HepG2 (cell line): Measurements from ENCODE around the gene ZNF155. TPM values are rescaled to one million over a fixed set of nuclear protein-coding genes. Genes with fewer than 3 reads are reported as not detected.

Source experiments
- GABPB1 ChIP-seq: IDR thresholded peaks from 2 replicates; pipeline ENCODE4 v1.6.1; 2016; ENCODE audit warnings: mild to moderate bottlenecking, missing genetic modification reagents, moderate library complexity, missing compliant biosample characterization
- IRF2 ChIP-seq: IDR thresholded peaks from 2 replicates; pipeline ENCODE4 v1.6.1; 2018; ENCODE audit warnings: missing genetic modification reagents, missing compliant biosample characterization
- KAT7 ChIP-seq: IDR thresholded peaks from 2 replicates; pipeline ENCODE4 v1.6.1; 2018; ENCODE audit warnings: borderline replicate concordance, missing compliant biosample characterization
- KDM2A ChIP-seq: sonication (generic); formaldehyde crosslinking; IDR thresholded peaks from 2 replicates; pipeline ENCODE4 v1.4.0; 2020; ENCODE audit warnings: low read depth, missing genetic modification reagents, borderline replicate concordance
- PHF20 ChIP-seq: sonication (generic); formaldehyde crosslinking; IDR thresholded peaks from 2 replicates; pipeline ENCODE4 v1.5.0; 2020; ENCODE audit warnings: mild to moderate bottlenecking, missing genetic modification reagents
- SALL1 ChIP-seq: sonication (generic); formaldehyde crosslinking; IDR thresholded peaks from 2 replicates; pipeline ENCODE4 v1.8.0; 2022; ENCODE audit warnings: mild to moderate bottlenecking, missing genetic modification reagents
- SUZ12 ChIP-seq: fragments of 150-350 bp; IDR thresholded peaks from 2 replicates; pipeline ENCODE4 v1.6.1; 2014; ENCODE audit warnings: low read depth, low read length
- TARDBP ChIP-seq: sonication (generic); formaldehyde crosslinking; IDR thresholded peaks from 2 replicates; pipeline ENCODE4 v1.8.0; 2022; ENCODE audit warnings: mild to moderate bottlenecking, missing genetic modification reagents
- THAP11 ChIP-seq: IDR thresholded peaks from 2 replicates; pipeline ENCODE4 v1.6.1; 2016; ENCODE audit warnings: missing biosample characterization, missing genetic modification reagents
- ZBTB7B ChIP-seq: sonication (generic); formaldehyde crosslinking; IDR thresholded peaks from 2 replicates; pipeline ENCODE4 v1.4.0; 2020; ENCODE audit warnings: missing genetic modification reagents
- ZFP41 ChIP-seq: sonication (generic); formaldehyde crosslinking; IDR thresholded peaks from 2 replicates; pipeline ENCODE4 v1.4.0; 2020; ENCODE audit warnings: mild to moderate bottlenecking, missing genetic modification reagents, borderline replicate concordance
- ZNF232 ChIP-seq: sonication (generic); formaldehyde crosslinking; IDR thresholded peaks from 2 replicates; pipeline ENCODE4 v1.4.0; 2020; ENCODE audit warnings: missing genetic modification reagents, borderline replicate concordance
- ZNF430 ChIP-seq: sonication (generic); formaldehyde crosslinking; IDR thresholded peaks from 2 replicates; pipeline ENCODE4 v1.9.0; 2021; ENCODE audit warnings: mild to moderate bottlenecking, missing genetic modification reagents
- ZSCAN20 ChIP-seq: sonication (generic); formaldehyde crosslinking; IDR thresholded peaks from 2 replicates; pipeline ENCODE4 v1.4.0; 2020; ENCODE audit warnings: missing genetic modification reagents, mild to moderate bottlenecking, borderline replicate concordance
- polyA plus RNA-seq, 8 experiments: library from polyadenylated mRNA; depleted of rRNA in 3 of 8; stranded (reverse) in 7 of 8; unstranded in 1 of 8; fragments of >200 nt; fragmentation: Illumina TruSeq in 4 of 8; extraction: Trizol in 4 of 8; gene quantifications; 2 replicates each; pipeline versions ENCODE4 v1.2.1 to v1.2.3, GENCODE V29; 2011 to 2016; ENCODE audit warnings: low read depth in 4 of 8, missing spikeins in 1 of 8, mixed read lengths in 1 of 8; ENCODE audit not compliant: insufficient read depth in 1 of 8
- total RNA-seq, 5 experiments: library from RNA; depleted of rRNA; stranded (reverse); fragments of >200 nt; fragmentation: Illumina TruSeq; extraction: Trizol; gene quantifications; 2 replicates each; pipeline ENCODE4 v1.2.3, GENCODE V29; 2016; ENCODE audit warnings: low read depth in 1 of 5
- TF ChIP-seq, protein P1 (sequence below): sonication (generic); formaldehyde crosslinking; IDR thresholded peaks from 2 replicates; pipeline ENCODE4 v1.4.0; 2020; ENCODE audit warnings: missing genetic modification reagents
- TF ChIP-seq, protein P2 (sequence below): IDR thresholded peaks from 2 replicates; pipeline ENCODE4 v1.6.1; 2016; ENCODE audit warnings: low read depth
- TF ChIP-seq, protein P3 (sequence below): sonication (generic); formaldehyde crosslinking; IDR thresholded peaks from 2 replicates; pipeline ENCODE4 v1.5.0; 2020; ENCODE audit warnings: mild to moderate bottlenecking, low read depth, missing genetic modification reagents, borderline replicate concordance
- TF ChIP-seq, protein P4 (sequence below): sonication (generic); formaldehyde crosslinking; IDR thresholded peaks from 2 replicates; pipeline ENCODE4 v1.5.1; 2020; ENCODE audit warnings: mild to moderate bottlenecking, missing genetic modification reagents, moderate library complexity
- TF ChIP-seq, protein P5 (sequence below): sonication (generic); formaldehyde crosslinking; IDR thresholded peaks from 2 replicates; pipeline ENCODE4 v1.5.1; 2020; ENCODE audit warnings: mild to moderate bottlenecking, moderate library complexity, missing genetic modification reagents

ZNF155 gene
- total and polyA plus RNA-seq, 2 of the 13 experiments (the other 11 are each of a cell fraction or from before 2014, with no cell fraction given), result 2.5 to 3.6 TPM

DNA sequence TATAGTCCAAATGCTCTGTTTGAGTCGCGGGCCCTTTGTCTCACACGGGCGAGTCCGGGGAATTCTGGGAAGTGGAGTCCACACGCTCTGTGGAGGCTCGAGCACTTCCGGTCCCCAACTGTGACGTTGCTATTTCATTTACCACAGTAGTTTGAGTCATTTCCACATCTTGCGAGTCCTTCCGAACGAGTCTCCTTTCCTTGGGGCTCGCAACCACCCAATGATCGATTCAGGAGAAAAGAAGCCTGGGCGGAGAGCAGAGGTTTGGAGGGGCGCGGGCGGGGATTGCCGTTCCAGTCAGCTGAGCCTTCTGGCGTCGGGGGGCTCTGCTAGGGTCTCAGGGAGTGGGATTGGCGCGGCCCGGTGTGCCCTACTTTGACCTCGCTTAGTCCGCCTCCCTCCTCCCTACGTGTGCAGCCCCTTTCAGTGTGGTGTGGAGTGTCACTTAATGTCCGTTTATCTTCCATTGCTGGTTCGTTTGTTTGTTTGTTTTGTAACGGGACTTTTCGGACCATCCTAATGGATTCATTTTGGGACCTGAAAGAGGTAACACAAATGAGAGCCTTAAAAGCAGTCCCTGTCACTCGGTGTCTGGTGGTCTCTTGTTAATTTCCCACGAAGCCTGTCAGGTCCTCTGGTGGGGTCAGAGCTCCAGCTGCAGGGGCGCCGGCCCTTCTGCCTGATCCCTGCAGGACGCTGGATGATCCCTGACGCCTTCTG, 41.4 kb downstream of the ZNF155 start, which contains the start of gene ZNF222 (continued):
- TF ChIP-seq SALL1 (CRISPR knock-in tag), result peak; percentile 35; the same call in 1 of the 2 replicates
- TF ChIP-seq, protein P1, sequence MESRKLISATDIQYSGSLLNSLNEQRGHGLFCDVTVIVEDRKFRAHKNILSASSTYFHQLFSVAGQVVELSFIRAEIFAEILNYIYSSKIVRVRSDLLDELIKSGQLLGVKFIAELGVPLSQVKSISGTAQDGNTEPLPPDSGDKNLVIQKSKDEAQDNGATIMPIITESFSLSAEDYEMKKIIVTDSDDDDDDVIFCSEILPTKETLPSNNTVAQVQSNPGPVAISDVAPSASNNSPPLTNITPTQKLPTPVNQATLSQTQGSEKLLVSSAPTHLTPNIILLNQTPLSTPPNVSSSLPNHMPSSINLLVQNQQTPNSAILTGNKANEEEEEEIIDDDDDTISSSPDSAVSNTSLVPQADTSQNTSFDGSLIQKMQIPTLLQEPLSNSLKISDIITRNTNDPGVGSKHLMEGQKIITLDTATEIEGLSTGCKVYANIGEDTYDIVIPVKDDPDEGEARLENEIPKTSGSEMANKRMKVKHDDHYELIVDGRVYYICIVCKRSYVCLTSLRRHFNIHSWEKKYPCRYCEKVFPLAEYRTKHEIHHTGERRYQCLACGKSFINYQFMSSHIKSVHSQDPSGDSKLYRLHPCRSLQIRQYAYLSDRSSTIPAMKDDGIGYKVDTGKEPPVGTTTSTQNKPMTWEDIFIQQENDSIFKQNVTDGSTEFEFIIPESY, result no peak
- TF ChIP-seq ZBTB7B (CRISPR knock-in tag), result peak; percentile 37; the same call in 1 of the 2 replicates
- TF ChIP-seq ZFP41 (CRISPR knock-in tag), result no peak
- TF ChIP-seq PHF20 (CRISPR knock-in tag), result peak; percentile 82
- peak; percentile 66 for TF ChIP-seq KDM2A
- peak; percentile 51 for TF ChIP-seq SUZ12
- TF ChIP-seq ZNF232 (CRISPR knock-in tag), result 0 out of 2 replicates have a peak, but pooled peaks have one; percentile 32
- TF ChIP-seq, protein P2, sequence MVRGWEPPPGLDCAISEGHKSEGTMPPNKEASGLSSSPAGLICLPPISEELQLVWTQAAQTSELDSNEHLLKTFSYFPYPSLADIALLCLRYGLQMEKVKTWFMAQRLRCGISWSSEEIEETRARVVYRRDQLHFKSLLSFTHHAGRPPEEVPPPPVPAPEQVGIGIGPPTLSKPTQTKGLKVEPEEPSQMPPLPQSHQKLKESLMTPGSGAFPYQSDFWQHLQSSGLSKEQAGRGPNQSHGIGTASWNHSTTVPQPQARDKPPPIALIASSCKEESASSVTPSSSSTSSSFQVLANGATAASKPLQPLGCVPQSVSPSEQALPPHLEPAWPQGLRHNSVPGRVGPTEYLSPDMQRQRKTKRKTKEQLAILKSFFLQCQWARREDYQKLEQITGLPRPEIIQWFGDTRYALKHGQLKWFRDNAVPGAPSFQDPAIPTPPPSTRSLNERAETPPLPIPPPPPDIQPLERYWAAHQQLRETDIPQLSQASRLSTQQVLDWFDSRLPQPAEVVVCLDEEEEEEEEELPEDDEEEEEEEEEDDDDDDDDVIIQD (CRISPR knock-in tag), result peak; percentile 32; the same call in 1 of the 2 replicates
- peak; percentile 95 for TF ChIP-seq IRF2 (CRISPR knock-in tag)
- TF ChIP-seq THAP11 (CRISPR knock-in tag), result peak; percentile 98
- no peak for TF ChIP-seq ZNF430 (CRISPR knock-in tag)
- TF ChIP-seq, protein P3, sequence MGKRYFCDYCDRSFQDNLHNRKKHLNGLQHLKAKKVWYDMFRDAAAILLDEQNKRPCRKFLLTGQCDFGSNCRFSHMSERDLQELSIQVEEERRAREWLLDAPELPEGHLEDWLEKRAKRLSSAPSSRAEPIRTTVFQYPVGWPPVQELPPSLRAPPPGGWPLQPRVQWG (CRISPR knock-in tag), result no peak
- peak; percentile 92 for TF ChIP-seq GABPB1 (CRISPR knock-in tag)
- no peak for TF ChIP-seq ZSCAN20 (CRISPR knock-in tag)
- 0 out of 2 replicates have a peak, but pooled peaks have one; percentile 49 for TF ChIP-seq KAT7 (CRISPR knock-in tag)
- TF ChIP-seq TARDBP (CRISPR knock-in tag), result 0 out of 2 replicates have a peak, but pooled peaks have one; percentile 18
- TF ChIP-seq, protein P4, sequence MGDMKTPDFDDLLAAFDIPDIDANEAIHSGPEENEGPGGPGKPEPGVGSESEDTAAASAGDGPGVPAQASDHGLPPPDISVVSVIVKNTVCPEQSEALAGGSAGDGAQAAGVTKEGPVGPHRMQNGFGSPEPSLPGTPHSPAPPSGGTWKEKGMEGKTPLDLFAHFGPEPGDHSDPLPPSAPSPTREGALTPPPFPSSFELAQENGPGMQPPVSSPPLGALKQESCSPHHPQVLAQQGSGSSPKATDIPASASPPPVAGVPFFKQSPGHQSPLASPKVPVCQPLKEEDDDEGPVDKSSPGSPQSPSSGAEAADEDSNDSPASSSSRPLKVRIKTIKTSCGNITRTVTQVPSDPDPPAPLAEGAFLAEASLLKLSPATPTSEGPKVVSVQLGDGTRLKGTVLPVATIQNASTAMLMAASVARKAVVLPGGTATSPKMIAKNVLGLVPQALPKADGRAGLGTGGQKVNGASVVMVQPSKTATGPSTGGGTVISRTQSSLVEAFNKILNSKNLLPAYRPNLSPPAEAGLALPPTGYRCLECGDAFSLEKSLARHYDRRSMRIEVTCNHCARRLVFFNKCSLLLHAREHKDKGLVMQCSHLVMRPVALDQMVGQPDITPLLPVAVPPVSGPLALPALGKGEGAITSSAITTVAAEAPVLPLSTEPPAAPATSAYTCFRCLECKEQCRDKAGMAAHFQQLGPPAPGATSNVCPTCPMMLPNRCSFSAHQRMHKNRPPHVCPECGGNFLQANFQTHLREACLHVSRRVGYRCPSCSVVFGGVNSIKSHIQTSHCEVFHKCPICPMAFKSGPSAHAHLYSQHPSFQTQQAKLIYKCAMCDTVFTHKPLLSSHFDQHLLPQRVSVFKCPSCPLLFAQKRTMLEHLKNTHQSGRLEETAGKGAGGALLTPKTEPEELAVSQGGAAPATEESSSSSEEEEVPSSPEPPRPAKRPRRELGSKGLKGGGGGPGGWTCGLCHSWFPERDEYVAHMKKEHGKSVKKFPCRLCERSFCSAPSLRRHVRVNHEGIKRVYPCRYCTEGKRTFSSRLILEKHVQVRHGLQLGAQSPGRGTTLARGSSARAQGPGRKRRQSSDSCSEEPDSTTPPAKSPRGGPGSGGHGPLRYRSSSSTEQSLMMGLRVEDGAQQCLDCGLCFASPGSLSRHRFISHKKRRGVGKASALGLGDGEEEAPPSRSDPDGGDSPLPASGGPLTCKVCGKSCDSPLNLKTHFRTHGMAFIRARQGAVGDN (CRISPR knock-in tag), result peak; percentile 64
- TF ChIP-seq, protein P5, sequence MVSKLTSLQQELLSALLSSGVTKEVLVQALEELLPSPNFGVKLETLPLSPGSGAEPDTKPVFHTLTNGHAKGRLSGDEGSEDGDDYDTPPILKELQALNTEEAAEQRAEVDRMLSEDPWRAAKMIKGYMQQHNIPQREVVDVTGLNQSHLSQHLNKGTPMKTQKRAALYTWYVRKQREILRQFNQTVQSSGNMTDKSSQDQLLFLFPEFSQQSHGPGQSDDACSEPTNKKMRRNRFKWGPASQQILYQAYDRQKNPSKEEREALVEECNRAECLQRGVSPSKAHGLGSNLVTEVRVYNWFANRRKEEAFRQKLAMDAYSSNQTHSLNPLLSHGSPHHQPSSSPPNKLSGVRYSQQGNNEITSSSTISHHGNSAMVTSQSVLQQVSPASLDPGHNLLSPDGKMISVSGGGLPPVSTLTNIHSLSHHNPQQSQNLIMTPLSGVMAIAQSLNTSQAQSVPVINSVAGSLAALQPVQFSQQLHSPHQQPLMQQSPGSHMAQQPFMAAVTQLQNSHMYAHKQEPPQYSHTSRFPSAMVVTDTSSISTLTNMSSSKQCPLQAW, result no peak
